GM23248 (cell line): ENCODE data around the gene RINL.
"Not testable (repeated sequence)": the region's sequence is repeated elsewhere in the genome, so short reads cannot be mapped to it uniquely, and the experiment has no call there.

Source experiments
- EZH2 ChIP-seq: fragments of 200-600 bp; sonication (generic); IDR thresholded peaks from 2 replicates; pipeline ENCODE4 v1.6.1; 2018; ENCODE audit warnings: antibody characterized with exemption, mild to moderate bottlenecking; ENCODE audit not compliant: insufficient read depth, poor library complexity, severe bottlenecking
- EZH2phosphoT487 ChIP-seq: fragments of 200-600 bp; sonication (generic); IDR thresholded peaks from 2 replicates; pipeline ENCODE4 v1.6.1; 2018; ENCODE audit warnings: antibody characterized with exemption, moderate library complexity, mild to moderate bottlenecking, low read depth; ENCODE audit not compliant: insufficient read depth

- TF ChIP-seq EZH2, EZH2phosphoT487: not testable (repeated sequence)
Observed at GRCh38 chr19:38821230-38821825, 56.7 kb downstream of the RINL start.
